HG03378 (cell line): Measurements from ENCODE around the gene PHF2.

Experiments
- ATAC-seq: cut with Tn5 transposase; IDR thresholded peaks from one replicate; pipeline ENCODE4 v1.9.1; 2021; ENCODE audit warnings: mild to moderate bottlenecking, moderate library complexity; ENCODE audit not compliant: unreplicated experiment

The PHF2 gene

GRCh38 chr9:93567271-93567959 lies 9.0 kb upstream of the PHF2 start:
- no peak for ATAC-seq

- ATAC-seq: no peak
Measured at GRCh38 chr9:93568169-93568568, 8.2 kb upstream of the PHF2 start.

GRCh38 chr9:93569621-93570174 lies 6.7 kb upstream of the PHF2 start:
- ATAC-seq: no peak

- no peak for ATAC-seq
Measured at GRCh38 chr9:93572221-93572620, 4.2 kb upstream of the PHF2 start.

- no peak for ATAC-seq
Measured at GRCh38 chr9:93572636-93573515, 3.5 kb upstream of the PHF2 start.

- no peak for ATAC-seq
Measured at GRCh38 chr9:93573516-93573828, 2.9 kb upstream of the PHF2 start.

- no peak for ATAC-seq
Measured at GRCh38 chr9:93574091-93574899, 2.1 kb upstream of the PHF2 start.

GRCh38 chr9:93574900-93575795 lies 1.2 kb upstream of the PHF2 start:
- ATAC-seq: no peak

GRCh38 chr9:93575796-93576257 lies 557 bp upstream of the PHF2 start:
- ATAC-seq: no peak

GRCh38 chr9:93577078-93577974 lies 942 bp downstream of the PHF2 start:
- no peak for ATAC-seq

- no peak for ATAC-seq
Measured at GRCh38 chr9:93577975-93578682, 1.7 kb downstream of the PHF2 start.

- no peak for ATAC-seq
Measured at GRCh38 chr9:93578844-93579243, 2.5 kb downstream of the PHF2 start.

GRCh38 chr9:93579711-93580516 lies 3.5 kb downstream of the PHF2 start:
- ATAC-seq: no peak

- no peak for ATAC-seq
Measured at GRCh38 chr9:93580654-93581380, 4.4 kb downstream of the PHF2 start.

GRCh38 chr9:93582115-93582514 lies 5.7 kb downstream of the PHF2 start:
- no peak for ATAC-seq

- no peak for ATAC-seq
Measured at GRCh38 chr9:93582550-93582949, 6.2 kb downstream of the PHF2 start.

GRCh38 chr9:93585259-93585658 lies 8.9 kb downstream of the PHF2 start:
- no peak for ATAC-seq
